HEK293 (cell line): ENCODE data around the gene HSF2BP.

ENCODE experiments used
- FEZF1 ChIP-seq: fragments of 450-650 bp; formaldehyde crosslinking; IDR thresholded peaks from 2 replicates; pipeline ENCODE4 v1.5.1; 2016; ENCODE audit warnings: missing biosample characterization, missing genetic modification characterization
- GLIS2 ChIP-seq: fragments of 450-650 bp; formaldehyde crosslinking; IDR thresholded peaks from 2 replicates; pipeline ENCODE4 v1.5.1; 2016; ENCODE audit warnings: missing biosample characterization, missing genetic modification characterization
- ZFP41 ChIP-seq: fragments of 450-650 bp; formaldehyde crosslinking; IDR thresholded peaks from 2 replicates; pipeline ENCODE4 v1.5.1; 2016; ENCODE audit warnings: missing biosample characterization, missing genetic modification characterization, borderline replicate concordance
- ZNF146 ChIP-seq: fragments of 450-650 bp; formaldehyde crosslinking; IDR thresholded peaks from 2 replicates; pipeline ENCODE4 v1.5.1; 2016; ENCODE audit warnings: missing biosample characterization, missing genetic modification characterization
- ZNF2 ChIP-seq: fragments of 450-650 bp; formaldehyde crosslinking; IDR thresholded peaks from 2 replicates; pipeline ENCODE4 v1.5.1; 2016; ENCODE audit warnings: missing biosample characterization, missing genetic modification characterization
- ZNF202 ChIP-seq: fragments of 450-650 bp; formaldehyde crosslinking; IDR thresholded peaks from 2 replicates; pipeline ENCODE4 v1.5.1; 2016; ENCODE audit warnings: missing biosample characterization, missing genetic modification characterization, borderline replicate concordance
- ZNF239 ChIP-seq: fragments of 450-650 bp; formaldehyde crosslinking; IDR thresholded peaks from 2 replicates; pipeline ENCODE4 v1.5.1; 2016; ENCODE audit warnings: missing biosample characterization, missing genetic modification characterization
- ZNF292 ChIP-seq: fragments of 450-650 bp; formaldehyde crosslinking; IDR thresholded peaks from 2 replicates; pipeline ENCODE4 v1.5.1; 2016; ENCODE audit warnings: low read depth, missing biosample characterization, missing genetic modification characterization, borderline replicate concordance
- ZNF394 ChIP-seq: fragments of 450-650 bp; formaldehyde crosslinking; IDR thresholded peaks from 2 replicates; pipeline ENCODE4 v1.5.1; 2016; ENCODE audit warnings: missing biosample characterization, missing genetic modification characterization, mild to moderate bottlenecking, moderate library complexity, borderline replicate concordance
- ZNF626 ChIP-seq: fragments of 450-650 bp; sonication (Bioruptor Pico); formaldehyde crosslinking; IDR thresholded peaks from 2 replicates; pipeline ENCODE4 v1.5.1; 2018; ENCODE audit warnings: missing biosample characterization, missing genetic modification characterization, inconsistent platforms
- TF ChIP-seq, protein P1 (sequence below): fragments of 450-650 bp; formaldehyde crosslinking; IDR thresholded peaks from 2 replicates; pipeline ENCODE4 v1.5.1; 2016; ENCODE audit warnings: missing biosample characterization, missing genetic modification characterization, borderline replicate concordance
- TF ChIP-seq, protein P2 (sequence below): fragments of 450-650 bp; formaldehyde crosslinking; conservative IDR thresholded peaks from 2 replicates; pipeline ENCODE4 v1.5.1; 2016; ENCODE audit warnings: low read depth, missing biosample characterization, missing genetic modification characterization
- TF ChIP-seq, protein P3 (sequence below): fragments of 450-650 bp; IDR thresholded peaks from 2 replicates; pipeline ENCODE4 v1.5.1; 2018; ENCODE audit warnings: missing biosample characterization, mild to moderate bottlenecking, missing genetic modification characterization
- TF ChIP-seq, protein P4 (sequence below): fragments of 450-650 bp; formaldehyde crosslinking; IDR thresholded peaks from 2 replicates; pipeline ENCODE4 v1.5.1; 2016; ENCODE audit warnings: missing biosample characterization, missing genetic modification characterization
- TF ChIP-seq, protein P5 (sequence below): fragments of 450-650 bp; formaldehyde crosslinking; IDR thresholded peaks from 2 replicates; pipeline ENCODE4 v1.5.1; 2016; ENCODE audit warnings: missing biosample characterization, missing genetic modification characterization
- TF ChIP-seq, protein P6 (sequence below): fragments of 450-650 bp; formaldehyde crosslinking; IDR thresholded peaks from 2 replicates; pipeline ENCODE4 v1.5.1; 2017; ENCODE audit warnings: missing biosample characterization, missing genetic modification characterization
- TF ChIP-seq, protein P7 (sequence below): fragments of 450-650 bp; formaldehyde crosslinking; IDR thresholded peaks from 2 replicates; pipeline ENCODE4 v1.5.1; 2017; ENCODE audit warnings: missing biosample characterization, missing genetic modification characterization

The HSF2BP gene

DNA sequence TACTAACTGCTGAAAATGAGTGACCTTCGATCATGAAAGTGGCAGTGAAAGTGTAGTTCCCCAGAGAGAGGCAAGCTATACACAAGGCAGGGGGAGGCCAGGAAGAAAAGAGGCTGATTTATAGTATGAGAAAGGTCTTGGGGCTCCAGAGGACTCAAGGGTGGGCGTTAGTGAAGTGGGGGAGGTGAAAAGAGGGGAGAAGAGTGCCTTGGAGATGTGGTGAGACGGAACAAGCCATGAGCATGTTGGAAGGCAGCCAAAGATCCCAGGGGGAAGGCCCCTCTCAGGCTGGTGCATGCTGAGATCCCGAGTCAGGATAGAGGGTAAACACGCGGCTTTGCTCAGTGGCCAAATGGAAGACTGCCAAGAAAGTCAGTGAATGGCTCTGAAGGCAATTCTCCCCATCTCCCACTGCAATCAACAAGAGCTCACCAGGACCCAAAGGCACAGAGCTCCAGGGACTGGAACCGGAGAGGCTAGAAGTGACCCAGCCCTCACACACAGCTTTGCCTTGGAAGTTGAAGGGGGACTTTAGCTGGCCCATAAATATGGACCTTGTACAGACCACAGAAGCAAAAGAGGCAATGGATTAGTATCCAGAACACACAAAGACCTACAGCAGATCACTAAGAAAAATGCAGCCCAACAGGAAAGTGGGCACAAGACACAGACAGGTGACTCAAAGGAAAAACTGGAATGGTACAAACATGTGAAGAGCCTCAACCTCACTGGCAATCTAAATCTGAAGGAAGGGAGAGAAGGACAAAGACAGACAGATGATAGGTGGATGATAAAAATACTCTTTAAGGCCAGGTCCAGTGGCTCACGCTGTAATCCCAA lies 49.6 kb downstream of the HSF2BP start (continued):
- no peak for TF ChIP-seq GLIS2
- TF ChIP-seq ZNF146 (tag by site-specific recombination) = no peak
- TF ChIP-seq FEZF1 (tag by site-specific recombination) = no peak; the same call in 1 of the 2 replicates
- TF ChIP-seq ZNF292 (tag by site-specific recombination) = no peak
- no peak for TF ChIP-seq ZNF202
- TF ChIP-seq, protein P1, sequence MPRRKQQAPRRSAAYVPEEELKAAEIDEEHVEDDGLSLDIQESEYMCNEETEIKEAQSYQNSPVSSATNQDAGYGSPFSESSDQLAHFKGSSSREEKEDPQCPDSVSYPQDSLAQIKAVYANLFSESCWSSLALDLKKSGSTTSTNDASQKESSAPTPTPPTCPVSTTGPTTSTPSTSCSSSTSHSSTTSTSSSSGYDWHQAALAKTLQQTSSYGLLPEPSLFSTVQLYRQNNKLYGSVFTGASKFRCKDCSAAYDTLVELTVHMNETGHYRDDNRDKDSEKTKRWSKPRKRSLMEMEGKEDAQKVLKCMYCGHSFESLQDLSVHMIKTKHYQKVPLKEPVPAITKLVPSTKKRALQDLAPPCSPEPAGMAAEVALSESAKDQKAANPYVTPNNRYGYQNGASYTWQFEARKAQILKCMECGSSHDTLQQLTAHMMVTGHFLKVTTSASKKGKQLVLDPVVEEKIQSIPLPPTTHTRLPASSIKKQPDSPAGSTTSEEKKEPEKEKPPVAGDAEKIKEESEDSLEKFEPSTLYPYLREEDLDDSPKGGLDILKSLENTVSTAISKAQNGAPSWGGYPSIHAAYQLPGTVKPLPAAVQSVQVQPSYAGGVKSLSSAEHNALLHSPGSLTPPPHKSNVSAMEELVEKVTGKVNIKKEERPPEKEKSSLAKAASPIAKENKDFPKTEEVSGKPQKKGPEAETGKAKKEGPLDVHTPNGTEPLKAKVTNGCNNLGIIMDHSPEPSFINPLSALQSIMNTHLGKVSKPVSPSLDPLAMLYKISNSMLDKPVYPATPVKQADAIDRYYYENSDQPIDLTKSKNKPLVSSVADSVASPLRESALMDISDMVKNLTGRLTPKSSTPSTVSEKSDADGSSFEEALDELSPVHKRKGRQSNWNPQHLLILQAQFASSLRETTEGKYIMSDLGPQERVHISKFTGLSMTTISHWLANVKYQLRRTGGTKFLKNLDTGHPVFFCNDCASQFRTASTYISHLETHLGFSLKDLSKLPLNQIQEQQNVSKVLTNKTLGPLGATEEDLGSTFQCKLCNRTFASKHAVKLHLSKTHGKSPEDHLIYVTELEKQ (tag by site-specific recombination) = no peak; the same call in 1 of the 2 replicates
- no peak for TF ChIP-seq ZNF239 (tag by site-specific recombination)
- no peak for TF ChIP-seq ZFP41
- TF ChIP-seq, protein P2, sequence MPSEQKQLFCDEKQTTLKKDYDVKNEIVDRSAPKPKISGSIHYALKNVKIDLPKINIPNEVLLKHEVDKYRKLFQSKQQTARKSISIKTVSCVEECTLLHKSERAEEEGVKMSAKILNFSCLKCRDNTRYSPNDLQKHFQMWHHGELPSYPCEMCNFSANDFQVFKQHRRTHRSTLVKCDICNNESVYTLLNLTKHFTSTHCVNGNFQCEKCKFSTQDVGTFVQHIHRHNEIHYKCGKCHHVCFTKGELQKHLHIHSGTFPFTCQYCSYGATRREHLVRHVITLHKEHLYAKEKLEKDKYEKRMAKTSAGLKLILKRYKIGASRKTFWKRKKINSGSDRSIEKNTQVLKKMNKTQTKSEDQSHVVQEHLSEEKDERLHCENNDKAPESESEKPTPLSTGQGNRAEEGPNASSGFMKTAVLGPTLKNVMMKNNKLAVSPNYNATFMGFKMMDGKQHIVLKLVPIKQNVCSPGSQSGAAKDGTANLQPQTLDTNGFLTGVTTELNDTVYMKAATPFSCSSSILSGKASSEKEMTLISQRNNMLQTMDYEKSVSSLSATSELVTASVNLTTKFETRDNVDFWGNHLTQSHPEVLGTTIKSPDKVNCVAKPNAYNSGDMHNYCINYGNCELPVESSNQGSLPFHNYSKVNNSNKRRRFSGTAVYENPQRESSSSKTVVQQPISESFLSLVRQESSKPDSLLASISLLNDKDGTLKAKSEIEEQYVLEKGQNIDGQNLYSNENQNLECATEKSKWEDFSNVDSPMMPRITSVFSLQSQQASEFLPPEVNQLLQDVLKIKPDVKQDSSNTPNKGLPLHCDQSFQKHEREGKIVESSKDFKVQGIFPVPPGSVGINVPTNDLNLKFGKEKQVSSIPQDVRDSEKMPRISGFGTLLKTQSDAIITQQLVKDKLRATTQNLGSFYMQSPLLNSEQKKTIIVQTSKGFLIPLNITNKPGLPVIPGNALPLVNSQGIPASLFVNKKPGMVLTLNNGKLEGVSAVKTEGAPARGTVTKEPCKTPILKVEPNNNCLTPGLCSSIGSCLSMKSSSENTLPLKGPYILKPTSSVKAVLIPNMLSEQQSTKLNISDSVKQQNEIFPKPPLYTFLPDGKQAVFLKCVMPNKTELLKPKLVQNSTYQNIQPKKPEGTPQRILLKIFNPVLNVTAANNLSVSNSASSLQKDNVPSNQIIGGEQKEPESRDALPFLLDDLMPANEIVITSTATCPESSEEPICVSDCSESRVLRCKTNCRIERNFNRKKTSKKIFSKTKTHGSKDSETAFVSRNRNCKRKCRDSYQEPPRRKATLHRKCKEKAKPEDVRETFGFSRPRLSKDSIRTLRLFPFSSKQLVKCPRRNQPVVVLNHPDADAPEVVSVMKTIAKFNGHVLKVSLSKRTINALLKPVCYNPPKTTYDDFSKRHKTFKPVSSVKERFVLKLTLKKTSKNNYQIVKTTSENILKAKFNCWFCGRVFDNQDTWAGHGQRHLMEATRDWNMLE (tag by site-specific recombination) = 0 out of 2 replicates have a peak, but pooled peaks have one; percentile 16
- TF ChIP-seq, protein P3, sequence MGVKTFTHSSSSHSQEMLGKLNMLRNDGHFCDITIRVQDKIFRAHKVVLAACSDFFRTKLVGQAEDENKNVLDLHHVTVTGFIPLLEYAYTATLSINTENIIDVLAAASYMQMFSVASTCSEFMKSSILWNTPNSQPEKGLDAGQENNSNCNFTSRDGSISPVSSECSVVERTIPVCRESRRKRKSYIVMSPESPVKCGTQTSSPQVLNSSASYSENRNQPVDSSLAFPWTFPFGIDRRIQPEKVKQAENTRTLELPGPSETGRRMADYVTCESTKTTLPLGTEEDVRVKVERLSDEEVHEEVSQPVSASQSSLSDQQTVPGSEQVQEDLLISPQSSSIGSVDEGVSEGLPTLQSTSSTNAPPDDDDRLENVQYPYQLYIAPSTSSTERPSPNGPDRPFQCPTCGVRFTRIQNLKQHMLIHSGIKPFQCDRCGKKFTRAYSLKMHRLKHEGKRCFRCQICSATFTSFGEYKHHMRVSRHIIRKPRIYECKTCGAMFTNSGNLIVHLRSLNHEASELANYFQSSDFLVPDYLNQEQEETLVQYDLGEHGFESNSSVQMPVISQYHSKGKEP (tag by site-specific recombination) = no peak; the same call in 1 of the 2 replicates
- TF ChIP-seq ZNF394 (tag by site-specific recombination) = no peak; the same call in 1 of the 2 replicates
- TF ChIP-seq ZNF2 (tag by site-specific recombination) = no peak
- TF ChIP-seq, protein P4, sequence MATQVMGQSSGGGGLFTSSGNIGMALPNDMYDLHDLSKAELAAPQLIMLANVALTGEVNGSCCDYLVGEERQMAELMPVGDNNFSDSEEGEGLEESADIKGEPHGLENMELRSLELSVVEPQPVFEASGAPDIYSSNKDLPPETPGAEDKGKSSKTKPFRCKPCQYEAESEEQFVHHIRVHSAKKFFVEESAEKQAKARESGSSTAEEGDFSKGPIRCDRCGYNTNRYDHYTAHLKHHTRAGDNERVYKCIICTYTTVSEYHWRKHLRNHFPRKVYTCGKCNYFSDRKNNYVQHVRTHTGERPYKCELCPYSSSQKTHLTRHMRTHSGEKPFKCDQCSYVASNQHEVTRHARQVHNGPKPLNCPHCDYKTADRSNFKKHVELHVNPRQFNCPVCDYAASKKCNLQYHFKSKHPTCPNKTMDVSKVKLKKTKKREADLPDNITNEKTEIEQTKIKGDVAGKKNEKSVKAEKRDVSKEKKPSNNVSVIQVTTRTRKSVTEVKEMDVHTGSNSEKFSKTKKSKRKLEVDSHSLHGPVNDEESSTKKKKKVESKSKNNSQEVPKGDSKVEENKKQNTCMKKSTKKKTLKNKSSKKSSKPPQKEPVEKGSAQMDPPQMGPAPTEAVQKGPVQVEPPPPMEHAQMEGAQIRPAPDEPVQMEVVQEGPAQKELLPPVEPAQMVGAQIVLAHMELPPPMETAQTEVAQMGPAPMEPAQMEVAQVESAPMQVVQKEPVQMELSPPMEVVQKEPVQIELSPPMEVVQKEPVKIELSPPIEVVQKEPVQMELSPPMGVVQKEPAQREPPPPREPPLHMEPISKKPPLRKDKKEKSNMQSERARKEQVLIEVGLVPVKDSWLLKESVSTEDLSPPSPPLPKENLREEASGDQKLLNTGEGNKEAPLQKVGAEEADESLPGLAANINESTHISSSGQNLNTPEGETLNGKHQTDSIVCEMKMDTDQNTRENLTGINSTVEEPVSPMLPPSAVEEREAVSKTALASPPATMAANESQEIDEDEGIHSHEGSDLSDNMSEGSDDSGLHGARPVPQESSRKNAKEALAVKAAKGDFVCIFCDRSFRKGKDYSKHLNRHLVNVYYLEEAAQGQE (tag by site-specific recombination) = no peak
- no peak for TF ChIP-seq ZNF626 (tag by site-specific recombination)
- TF ChIP-seq, protein P5, sequence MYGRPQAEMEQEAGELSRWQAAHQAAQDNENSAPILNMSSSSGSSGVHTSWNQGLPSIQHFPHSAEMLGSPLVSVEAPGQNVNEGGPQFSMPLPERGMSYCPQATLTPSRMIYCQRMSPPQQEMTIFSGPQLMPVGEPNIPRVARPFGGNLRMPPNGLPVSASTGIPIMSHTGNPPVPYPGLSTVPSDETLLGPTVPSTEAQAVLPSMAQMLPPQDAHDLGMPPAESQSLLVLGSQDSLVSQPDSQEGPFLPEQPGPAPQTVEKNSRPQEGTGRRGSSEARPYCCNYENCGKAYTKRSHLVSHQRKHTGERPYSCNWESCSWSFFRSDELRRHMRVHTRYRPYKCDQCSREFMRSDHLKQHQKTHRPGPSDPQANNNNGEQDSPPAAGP = no peak
- TF ChIP-seq, protein P6, sequence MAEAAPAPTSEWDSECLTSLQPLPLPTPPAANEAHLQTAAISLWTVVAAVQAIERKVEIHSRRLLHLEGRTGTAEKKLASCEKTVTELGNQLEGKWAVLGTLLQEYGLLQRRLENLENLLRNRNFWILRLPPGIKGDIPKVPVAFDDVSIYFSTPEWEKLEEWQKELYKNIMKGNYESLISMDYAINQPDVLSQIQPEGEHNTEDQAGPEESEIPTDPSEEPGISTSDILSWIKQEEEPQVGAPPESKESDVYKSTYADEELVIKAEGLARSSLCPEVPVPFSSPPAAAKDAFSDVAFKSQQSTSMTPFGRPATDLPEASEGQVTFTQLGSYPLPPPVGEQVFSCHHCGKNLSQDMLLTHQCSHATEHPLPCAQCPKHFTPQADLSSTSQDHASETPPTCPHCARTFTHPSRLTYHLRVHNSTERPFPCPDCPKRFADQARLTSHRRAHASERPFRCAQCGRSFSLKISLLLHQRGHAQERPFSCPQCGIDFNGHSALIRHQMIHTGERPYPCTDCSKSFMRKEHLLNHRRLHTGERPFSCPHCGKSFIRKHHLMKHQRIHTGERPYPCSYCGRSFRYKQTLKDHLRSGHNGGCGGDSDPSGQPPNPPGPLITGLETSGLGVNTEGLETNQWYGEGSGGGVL (tag by site-specific recombination) = peak; percentile 93
- TF ChIP-seq, protein P7, sequence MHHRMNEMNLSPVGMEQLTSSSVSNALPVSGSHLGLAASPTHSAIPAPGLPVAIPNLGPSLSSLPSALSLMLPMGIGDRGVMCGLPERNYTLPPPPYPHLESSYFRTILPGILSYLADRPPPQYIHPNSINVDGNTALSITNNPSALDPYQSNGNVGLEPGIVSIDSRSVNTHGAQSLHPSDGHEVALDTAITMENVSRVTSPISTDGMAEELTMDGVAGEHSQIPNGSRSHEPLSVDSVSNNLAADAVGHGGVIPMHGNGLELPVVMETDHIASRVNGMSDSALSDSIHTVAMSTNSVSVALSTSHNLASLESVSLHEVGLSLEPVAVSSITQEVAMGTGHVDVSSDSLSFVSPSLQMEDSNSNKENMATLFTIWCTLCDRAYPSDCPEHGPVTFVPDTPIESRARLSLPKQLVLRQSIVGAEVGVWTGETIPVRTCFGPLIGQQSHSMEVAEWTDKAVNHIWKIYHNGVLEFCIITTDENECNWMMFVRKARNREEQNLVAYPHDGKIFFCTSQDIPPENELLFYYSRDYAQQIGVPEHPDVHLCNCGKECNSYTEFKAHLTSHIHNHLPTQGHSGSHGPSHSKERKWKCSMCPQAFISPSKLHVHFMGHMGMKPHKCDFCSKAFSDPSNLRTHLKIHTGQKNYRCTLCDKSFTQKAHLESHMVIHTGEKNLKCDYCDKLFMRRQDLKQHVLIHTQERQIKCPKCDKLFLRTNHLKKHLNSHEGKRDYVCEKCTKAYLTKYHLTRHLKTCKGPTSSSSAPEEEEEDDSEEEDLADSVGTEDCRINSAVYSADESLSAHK = no peak
